Hepatocyte (in vitro differentiated cells): ENCODE results near the gene DCLK2. TPM values are rescaled to one million over a fixed set of nuclear protein-coding genes. Genes with fewer than 3 reads are reported as not detected.

Experiments
- DNase-seq: peaks from one replicate; pipeline ENCODE4 v3.0.0-alpha.2; 2016; ENCODE audit warnings: low spot score
- H2AFZ ChIP-seq: fragments of 200-600 bp; sonication (generic); 2 replicates; pipeline ENCODE4 v1.6.0; 2016; ENCODE audit warnings: antibody characterized with exemption, mild to moderate bottlenecking
- H3K27ac ChIP-seq: fragments of 200-600 bp; sonication (generic); 2 replicates; pipeline ENCODE4 v1.5.1; 2016; ENCODE audit warnings: mild to moderate bottlenecking
- H3K27me3 ChIP-seq: fragments of 200-600 bp; sonication (generic); 2 replicates; pipeline ENCODE4 v1.6.1; 2016
- H3K36me3 ChIP-seq: fragments of 200-600 bp; sonication (generic); replicated peaks from 2 replicates; pipeline ENCODE4 v1.5.1; 2016; ENCODE audit warnings: low read depth; ENCODE audit not compliant: insufficient read depth
- H3K4me1 ChIP-seq: fragments of 200-600 bp; sonication (generic); 2 replicates; pipeline ENCODE4 v1.5.1; 2016; ENCODE audit warnings: mild to moderate bottlenecking, moderate library complexity; ENCODE audit not compliant: insufficient read depth
- H3K4me2 ChIP-seq: fragments of 200-600 bp; sonication (generic); 2 replicates; pipeline ENCODE4 v1.6.0; 2016
- H3K4me3 ChIP-seq: fragments of 200-600 bp; sonication (generic); 2 replicates; pipeline ENCODE4 v1.5.1; 2016; ENCODE audit warnings: mild to moderate bottlenecking
- H3K79me2 ChIP-seq: fragments of 200-600 bp; sonication (generic); 2 replicates; pipeline ENCODE4 v1.6.0; 2017; ENCODE audit warnings: mild to moderate bottlenecking
- H3K9me2 ChIP-seq: fragments of 200-600 bp; sonication (generic); replicated peaks from 2 replicates; pipeline ENCODE4 v1.6.0; 2017; ENCODE audit warnings: mild to moderate bottlenecking; ENCODE audit not compliant: insufficient read depth
- H3K9me3 ChIP-seq: fragments of 200-600 bp; sonication (generic); 2 replicates; pipeline ENCODE4 v1.5.1; 2016; ENCODE audit warnings: low read depth, mild to moderate bottlenecking
- H4K20me1 ChIP-seq: fragments of 200-600 bp; sonication (generic); 2 replicates; pipeline ENCODE4 v1.6.0; 2016; ENCODE audit warnings: mild to moderate bottlenecking; ENCODE audit not compliant: insufficient read depth, poor library complexity, severe bottlenecking
- CTCF ChIP-seq: fragments of 200-600 bp; sonication (generic); IDR thresholded peaks from 2 replicates; pipeline ENCODE4 v1.5.1; 2016; ENCODE audit warnings: antibody characterized with exemption, mild to moderate bottlenecking; ENCODE audit not compliant: poor library complexity
- EZH2 ChIP-seq: fragments of 200-600 bp; sonication (generic); IDR thresholded peaks from 2 replicates; pipeline ENCODE4 v1.6.1; 2016; ENCODE audit warnings: antibody characterized with exemption, mild to moderate bottlenecking, borderline replicate concordance
- EZH2phosphoT487 ChIP-seq: fragments of 200-600 bp; sonication (generic); IDR thresholded peaks from one replicate; pipeline ENCODE4 v1.6.1; 2018; ENCODE audit warnings: antibody characterized with exemption, mild to moderate bottlenecking, low read depth, moderate library complexity; ENCODE audit not compliant: unreplicated experiment, severe bottlenecking
- WGBS: methylation state at CpG from one replicate; pipeline ENCODE4 v1.1.6; 2016; ENCODE audit warnings: low lambda C conversion rate; ENCODE audit errors: missing lambda C conversion rate; 5-methylcytosine and 5-hydroxymethylcytosine counted together
- polyA plus RNA-seq: library from polyadenylated mRNA; unstranded; fragments of >200 nt; fragmentation: Nextera tagmentation; extraction: Ambion mirVana; gene quantifications from 2 replicates; pipeline ENCODE4 v1.2.1, GENCODE V29; 2016
- total RNA-seq: library from RNA; depleted of rRNA; stranded (reverse); fragments of >200 nt; gene quantifications from 2 replicates; pipeline ENCODE4 v1.2.3, GENCODE V29; 2014

The DCLK2 gene
- total and polyA plus RNA-seq, 2 experiments from 2014 or later: 1.5 to 2.8 TPM

GRCh38 chr4:150265806-150266205, 187.6 kb downstream of the DCLK2 start:
- 97% methylated on average over 1 of the region's 1 CpG for WGBS
- Histone ChIP-seq H3K4me2 (no peak overlapping the region), H3K4me3 (no peak overlapping the region), H3K4me1 (peaks cover 9% of the 10 kb centered on the region), H3K27me3 (no peaks in the 10 kb centered on the region), H3K36me3 (no peaks in the 10 kb centered on the region), H3K9me2 (no peaks in the 10 kb centered on the region), H3K9me3 (no peaks in the 10 kb centered on the region), H2AFZ (no peak overlapping the region), H3K79me2 (no peaks in the 10 kb centered on the region), H4K20me1 (no peaks in the 10 kb centered on the region), H3K27ac (no peak overlapping the region)
- TF ChIP-seq EZH2phosphoT487 (no peak), EZH2 (no peak), CTCF (no peak)
- DNase-seq: no peak

GRCh38 chr4:150268444-150268843, 190.2 kb downstream of the DCLK2 start:
- no peaks in the 10 kb centered on the region for H3K9me2 ChIP-seq
- no peaks in the 10 kb centered on the region for H3K27me3 ChIP-seq
- H3K4me2 ChIP-seq: no peak overlapping the region
- no peak overlapping the region for H3K4me3 ChIP-seq
- no peaks in the 10 kb centered on the region for H4K20me1 ChIP-seq
- 92% methylated on average over 1 of the region's 1 CpG for WGBS
- H3K9me3 ChIP-seq: no peaks in the 10 kb centered on the region
- no peak for DNase-seq
- H2AFZ ChIP-seq: no peak overlapping the region
- H3K4me1 ChIP-seq: peaks cover 9% of the 10 kb centered on the region
- H3K36me3 ChIP-seq: no peaks in the 10 kb centered on the region
- no peaks in the 10 kb centered on the region for H3K79me2 ChIP-seq
- no peak for TF ChIP-seq EZH2phosphoT487
- no peak for TF ChIP-seq EZH2
- TF ChIP-seq CTCF: no peak
- H3K27ac ChIP-seq: no peak overlapping the region

- no peak for DNase-seq
- Histone ChIP-seq H3K36me3 (no peaks in the 10 kb centered on the region), H3K27me3 (no peaks in the 10 kb centered on the region)
These were observed 200.0 kb downstream of the DCLK2 start for GRCh38 chr4:150278206-150278605.

More at GRCh38 chr4:150278206-150278605, 200.0 kb downstream of the DCLK2 start:
- Histone ChIP-seq H3K9me2 (no peaks in the 10 kb centered on the region), H3K79me2 (no peaks in the 10 kb centered on the region), H3K4me3 (no peak overlapping the region), H2AFZ (no peak overlapping the region), H3K9me3 (no peaks in the 10 kb centered on the region), H3K27ac (no peak overlapping the region), H3K4me1 (no peaks in the 10 kb centered on the region), H3K4me2 (no peak overlapping the region), H4K20me1 (no peaks in the 10 kb centered on the region)
- TF ChIP-seq CTCF (no peak), EZH2phosphoT487 (no peak), EZH2 (no peak)
- WGBS: 100% methylated on average over 2 of the region's 2 CpGs
